ENCODE measurements around the gene SARDH. TPM values are rescaled to one million over a fixed set of nuclear protein-coding genes. Genes with fewer than 3 reads are reported as not detected.

SARDH gene
- total and polyA plus RNA-seq, 2 donors (not counting 1 experiment from before 2014, with no cell fraction given), result 2.5 to 4.8 TPM

- H3K79me2 ChIP-seq (ENCODE audit: control insufficient read depth, insufficient read depth, low read length), result no peaks in the 10 kb centered on the region
- no peaks in the 10 kb centered on the region for H3K36me3 ChIP-seq (ENCODE audit: control insufficient read depth, insufficient read depth, low read length)
- H3K4me3 ChIP-seq (replicated peaks in 1 of 4; ENCODE audit: control extremely low read depth in 1 of 4, insufficient read depth in 1 of 4, low read depth in 3 of 4, low read length in 4 of 4), result no peak overlapping the region
- TF ChIP-seq, protein P1, sequence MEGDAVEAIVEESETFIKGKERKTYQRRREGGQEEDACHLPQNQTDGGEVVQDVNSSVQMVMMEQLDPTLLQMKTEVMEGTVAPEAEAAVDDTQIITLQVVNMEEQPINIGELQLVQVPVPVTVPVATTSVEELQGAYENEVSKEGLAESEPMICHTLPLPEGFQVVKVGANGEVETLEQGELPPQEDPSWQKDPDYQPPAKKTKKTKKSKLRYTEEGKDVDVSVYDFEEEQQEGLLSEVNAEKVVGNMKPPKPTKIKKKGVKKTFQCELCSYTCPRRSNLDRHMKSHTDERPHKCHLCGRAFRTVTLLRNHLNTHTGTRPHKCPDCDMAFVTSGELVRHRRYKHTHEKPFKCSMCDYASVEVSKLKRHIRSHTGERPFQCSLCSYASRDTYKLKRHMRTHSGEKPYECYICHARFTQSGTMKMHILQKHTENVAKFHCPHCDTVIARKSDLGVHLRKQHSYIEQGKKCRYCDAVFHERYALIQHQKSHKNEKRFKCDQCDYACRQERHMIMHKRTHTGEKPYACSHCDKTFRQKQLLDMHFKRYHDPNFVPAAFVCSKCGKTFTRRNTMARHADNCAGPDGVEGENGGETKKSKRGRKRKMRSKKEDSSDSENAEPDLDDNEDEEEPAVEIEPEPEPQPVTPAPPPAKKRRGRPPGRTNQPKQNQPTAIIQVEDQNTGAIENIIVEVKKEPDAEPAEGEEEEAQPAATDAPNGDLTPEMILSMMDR (conservative IDR thresholded peaks at IDR 0.05 in 1 of 2, IDR thresholded peaks at IDR 0.05 in 1 of 2; ENCODE audit: low read depth in 1 of 2, low read length in 2 of 2), result no peak
- TF ChIP-seq EZH2 (IDR thresholded peaks at IDR 0.05; ENCODE audit: low read length, missing control alignments), result no peak
- H2AFZ ChIP-seq (ENCODE audit: low read length), result no peak overlapping the region
- H3K4me1 ChIP-seq (ENCODE audit: control insufficient read depth, extremely low read depth, insufficient read depth, low read length), result no peaks in the 10 kb centered on the region
- H3K4me2 ChIP-seq (ENCODE audit: extremely low read depth, insufficient read depth, low read length), result no peak overlapping the region
- no peak overlapping the region for H3K9ac ChIP-seq (ENCODE audit: insufficient read depth, low read length)
- no peaks in the 10 kb centered on the region for H3K27me3 ChIP-seq (ENCODE audit: control insufficient read depth, insufficient read depth, low read length)
- no peak for DNase-seq (ENCODE audit: low read depth in 2 of 2)
- no peak overlapping the region for H3K27ac ChIP-seq (ENCODE audit: insufficient read depth, low read length)
- H3K9me3 ChIP-seq (ENCODE audit: control insufficient read depth, insufficient read depth, low read depth, low read length), result no peaks in the 10 kb centered on the region
- no peaks in the 10 kb centered on the region for H4K20me1 ChIP-seq (ENCODE audit: control insufficient read depth, extremely low read depth, insufficient read depth, low read length)
Observed at GRCh38 chr9:133729617-133730281, 8.4 kb downstream of the SARDH start.

- H3K79me2 ChIP-seq (ENCODE audit: control insufficient read depth, insufficient read depth, low read length), result no peaks in the 10 kb centered on the region
- no peak overlapping the region for H3K4me2 ChIP-seq (ENCODE audit: extremely low read depth, insufficient read depth, low read length)
- no peaks in the 10 kb centered on the region for H4K20me1 ChIP-seq (ENCODE audit: control insufficient read depth, extremely low read depth, insufficient read depth, low read length)
- no peaks in the 10 kb centered on the region for H3K27me3 ChIP-seq (ENCODE audit: control insufficient read depth, insufficient read depth, low read length)
- no peak overlapping the region for H2AFZ ChIP-seq (ENCODE audit: low read length)
- H3K36me3 ChIP-seq (ENCODE audit: control insufficient read depth, insufficient read depth, low read length), result no peaks in the 10 kb centered on the region
- H3K9ac ChIP-seq (ENCODE audit: insufficient read depth, low read length), result no peak overlapping the region
- H3K27ac ChIP-seq (ENCODE audit: insufficient read depth, low read length), result no peak overlapping the region
- DNase-seq (ENCODE audit: low read depth in 2 of 2), result no peak
- no peak overlapping the region for H3K4me3 ChIP-seq (replicated peaks in 1 of 4; ENCODE audit: control extremely low read depth in 1 of 4, insufficient read depth in 1 of 4, low read depth in 3 of 4, low read length in 4 of 4)
- no peaks in the 10 kb centered on the region for H3K4me1 ChIP-seq (ENCODE audit: control insufficient read depth, extremely low read depth, insufficient read depth, low read length)
- no peak for TF ChIP-seq EZH2 (IDR thresholded peaks at IDR 0.05; ENCODE audit: low read length, missing control alignments)
- TF ChIP-seq, protein P1 (conservative IDR thresholded peaks at IDR 0.05 in 1 of 2, IDR thresholded peaks at IDR 0.05 in 1 of 2; ENCODE audit: low read depth in 1 of 2, low read length in 2 of 2), result no peak
- no peaks in the 10 kb centered on the region for H3K9me3 ChIP-seq (ENCODE audit: control insufficient read depth, insufficient read depth, low read depth, low read length)
Observed at GRCh38 chr9:133728856-133729616, 9.1 kb downstream of the SARDH start.

DNA sequence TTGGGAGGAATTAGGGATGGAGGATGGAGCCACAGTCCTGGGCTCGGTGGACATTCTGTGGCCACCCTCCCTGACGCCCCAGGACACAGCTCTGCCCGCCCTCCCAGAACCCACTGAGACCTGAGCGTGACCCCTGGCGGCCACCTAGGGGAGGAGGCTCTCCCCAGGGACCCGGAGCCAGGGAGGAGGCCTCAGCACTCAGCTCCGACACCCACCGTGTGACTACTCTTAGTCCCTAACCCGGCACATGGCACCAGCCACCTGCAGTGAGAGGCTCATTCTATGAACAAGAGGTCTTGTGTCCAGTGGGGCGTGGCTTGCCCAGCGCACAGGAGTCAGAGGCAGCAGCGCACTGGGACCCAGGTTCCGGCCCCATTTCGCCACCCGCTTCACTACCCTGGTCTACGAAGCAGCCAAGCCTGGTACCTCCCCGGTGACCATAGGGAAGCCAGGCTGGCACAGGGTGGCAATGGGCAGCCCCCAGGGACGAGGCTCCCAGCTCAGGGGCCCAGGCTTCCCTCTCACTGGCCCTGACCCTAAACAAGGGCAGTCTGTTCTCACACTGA lies 10.2 kb downstream of the SARDH start:
- no peak for DNase-seq (ENCODE audit: low read depth in 2 of 2)
- Histone ChIP-seq H4K20me1 (ENCODE audit: control insufficient read depth, extremely low read depth, insufficient read depth, low read length) (no peaks in the 10 kb centered on the region), H3K9ac (ENCODE audit: insufficient read depth, low read length) (no peak overlapping the region), H2AFZ (ENCODE audit: low read length) (no peak overlapping the region), H3K79me2 (ENCODE audit: control insufficient read depth, insufficient read depth, low read length) (no peaks in the 10 kb centered on the region), H3K36me3 (ENCODE audit: control insufficient read depth, insufficient read depth, low read length) (no peaks in the 10 kb centered on the region), H3K4me2 (ENCODE audit: extremely low read depth, insufficient read depth, low read length) (no peak overlapping the region), H3K27me3 (ENCODE audit: control insufficient read depth, insufficient read depth, low read length) (no peaks in the 10 kb centered on the region), H3K27ac (ENCODE audit: insufficient read depth, low read length) (no peak overlapping the region), H3K4me1 (ENCODE audit: control insufficient read depth, extremely low read depth, insufficient read depth, low read length) (no peaks in the 10 kb centered on the region), H3K9me3 (ENCODE audit: control insufficient read depth, insufficient read depth, low read depth, low read length) (no peaks in the 10 kb centered on the region), H3K4me3 (replicated peaks in 1 of 4; ENCODE audit: control extremely low read depth in 1 of 4, insufficient read depth in 1 of 4, low read depth in 3 of 4, low read length in 4 of 4) (no peak overlapping the region)
- TF ChIP-seq, protein P1 (conservative IDR thresholded peaks at IDR 0.05 in 1 of 2, IDR thresholded peaks at IDR 0.05 in 1 of 2; ENCODE audit: low read depth in 1 of 2, low read length in 2 of 2), result no peak

All from fibroblast of lung (primary cell).